GM18520 (cell line): Measurements from ENCODE around the gene LPAR2.
"Not testable (repeated sequence)": the region's sequence is repeated elsewhere in the genome, so short reads cannot be mapped to it uniquely, and the experiment has no call there.

Experiments
- ATAC-seq: cut with Tn5 transposase; IDR thresholded peaks from one replicate; pipeline ENCODE4 v1.9.1; 2021; ENCODE audit not compliant: unreplicated experiment

Gene LPAR2

GRCh38 chr19:19633711-19634515, 5.9 kb upstream of the LPAR2 start:
- ATAC-seq, result no peak

GRCh38 chr19:19632661-19633060, 4.6 kb upstream of the LPAR2 start:
- no peak for ATAC-seq

DNA sequence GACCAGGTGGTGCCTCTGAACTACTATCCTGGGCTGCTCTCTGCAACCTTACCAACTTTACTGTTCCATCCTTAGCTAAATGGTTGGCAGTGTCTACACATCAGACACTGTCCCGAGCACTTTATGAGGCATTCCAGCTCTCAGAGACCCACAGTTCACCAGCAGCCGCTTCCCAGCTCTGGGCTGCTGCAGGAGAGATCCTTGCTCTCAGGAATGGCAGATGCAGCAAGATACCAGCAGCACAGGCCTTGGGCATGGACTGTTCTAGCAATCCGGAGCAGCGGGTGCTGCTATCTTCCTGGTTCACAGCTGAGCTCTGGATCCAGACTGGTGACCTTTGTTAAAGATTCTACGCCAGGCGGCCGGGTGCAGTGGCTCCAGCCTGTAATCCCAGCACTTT, 3.3 kb upstream of the LPAR2 start:
- ATAC-seq, result no peak

DNA sequence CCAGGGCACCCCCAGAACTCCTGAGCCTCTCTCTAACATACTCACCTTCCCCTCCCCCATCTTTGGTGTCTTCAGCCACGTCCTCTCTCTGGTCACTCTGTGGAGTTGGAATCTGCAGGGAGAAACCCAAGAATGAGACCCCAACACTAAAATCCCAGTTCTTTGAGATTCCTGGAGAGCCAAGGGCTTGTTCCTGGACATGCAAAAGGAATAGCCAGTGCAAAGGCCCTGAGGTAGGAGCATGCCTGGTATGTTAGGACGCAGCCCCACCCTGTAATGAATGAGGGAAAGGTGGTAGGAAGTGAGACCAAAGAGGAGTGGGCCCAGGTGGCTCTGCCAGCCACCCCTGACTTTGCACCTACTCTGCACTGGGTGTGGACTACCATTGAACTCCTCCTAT, 2.4 kb upstream of the LPAR2 start:
- no peak for ATAC-seq

GRCh38 chr19:19630062-19630414, 2.0 kb upstream of the LPAR2 start:
- ATAC-seq, result no peak

DNA sequence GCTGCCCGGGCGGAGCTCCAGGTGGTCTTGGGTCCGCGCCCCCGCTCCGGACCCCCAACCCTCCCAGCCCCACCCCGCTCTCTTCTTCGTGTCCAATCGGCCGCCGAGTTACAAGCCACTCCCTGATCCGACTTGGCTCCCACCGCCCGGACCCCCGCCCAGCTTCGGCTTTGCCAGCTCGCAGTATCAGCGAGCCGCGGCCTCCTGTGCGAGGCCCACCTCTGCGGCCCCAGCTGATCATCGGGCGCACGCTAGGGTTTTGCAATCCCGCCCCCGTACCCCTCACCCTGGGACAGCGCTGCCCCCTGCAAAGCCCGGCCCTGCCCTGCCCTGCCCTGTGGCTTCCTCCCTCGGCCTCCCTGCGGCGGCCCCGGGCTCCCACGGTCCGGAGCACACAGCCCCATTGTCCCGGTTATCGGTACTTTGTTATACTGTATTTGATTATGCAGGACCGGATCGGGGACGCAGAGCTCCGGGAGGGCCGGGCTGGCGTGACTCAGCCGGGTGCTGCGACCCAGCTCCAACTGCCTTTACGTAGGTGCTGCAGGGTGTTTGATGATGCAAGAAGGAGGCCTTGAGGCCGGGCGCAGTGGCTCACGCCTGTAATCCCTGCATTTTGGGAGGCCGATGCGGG, 598 bp upstream of the LPAR2 start:
- ATAC-seq, result no peak

DNA sequence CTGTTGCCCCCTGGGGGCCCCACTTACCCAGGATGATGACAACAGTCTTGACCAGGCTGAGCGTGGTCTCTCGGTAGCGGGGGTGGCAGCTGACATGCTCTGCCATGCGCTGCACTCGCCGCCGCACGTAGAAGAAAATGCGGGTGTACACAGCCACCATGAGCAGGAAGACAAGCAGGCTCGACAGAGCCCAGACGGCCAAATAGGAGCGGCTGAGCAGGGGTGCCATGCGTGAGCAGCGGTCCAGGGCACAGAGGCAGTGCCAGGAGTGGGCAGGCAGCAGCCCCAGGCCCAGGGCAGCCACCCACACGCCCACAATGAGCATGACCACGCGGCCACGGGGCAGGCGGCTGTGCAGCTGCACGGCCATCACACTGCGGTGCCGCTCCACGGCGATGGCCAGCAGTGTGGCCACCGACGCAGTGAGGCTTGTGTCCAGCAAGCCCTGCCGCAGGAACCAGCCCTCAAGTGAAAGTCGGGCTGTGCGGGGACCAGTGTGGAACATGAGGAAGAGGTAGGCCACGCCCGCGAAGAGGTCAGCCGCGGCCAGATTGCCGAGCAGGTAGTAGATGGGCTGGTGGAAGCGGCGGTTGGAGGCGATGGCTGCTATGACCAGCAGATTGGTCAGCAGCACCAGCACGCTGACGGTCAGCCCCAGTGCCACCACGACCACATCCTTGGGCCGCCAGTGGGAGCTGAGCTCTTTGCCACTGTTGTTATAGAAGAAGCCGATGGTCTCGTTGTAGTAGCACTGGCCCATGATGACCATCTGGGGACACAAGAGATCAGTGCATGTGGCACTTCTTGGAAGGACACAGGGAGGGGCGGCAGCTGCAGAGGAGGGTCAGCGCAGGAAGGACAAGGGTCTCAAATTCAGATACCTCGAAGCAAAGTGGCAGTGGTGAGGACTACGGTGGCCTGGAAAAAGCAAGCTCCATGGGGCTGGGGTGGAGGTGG, 1.2 kb downstream of the LPAR2 start:
- ATAC-seq, result no peak

DNA sequence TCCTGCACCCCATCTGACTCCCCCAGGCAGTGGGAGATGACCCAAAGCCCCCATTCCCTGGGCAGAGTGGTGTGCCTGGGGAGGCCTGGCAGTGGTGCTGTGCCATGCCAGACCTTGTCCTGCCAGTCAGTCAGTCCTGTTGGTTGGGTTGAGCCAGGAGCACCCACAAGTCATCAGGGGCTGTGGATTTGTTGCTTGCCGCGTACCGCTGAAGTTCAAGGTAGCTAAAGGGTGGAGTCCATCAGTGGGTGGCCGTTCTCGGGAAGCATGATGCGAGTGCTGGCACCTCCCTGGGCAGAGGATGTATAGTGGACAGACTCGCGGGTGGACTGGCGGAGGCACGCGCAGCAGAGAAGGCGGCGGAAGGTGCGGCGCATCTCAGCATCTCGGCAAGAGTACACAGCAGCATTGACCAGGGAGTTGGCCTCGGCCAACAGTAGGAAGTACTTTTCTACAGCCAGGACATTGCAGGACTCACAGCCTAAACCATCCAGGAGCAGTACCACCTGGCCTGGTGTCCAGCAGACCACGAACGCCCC, 3.9 kb downstream of the LPAR2 start:
- ATAC-seq, result no peak

GRCh38 chr19:19623383-19623782, 4.6 kb downstream of the LPAR2 start:
- no peak for ATAC-seq

- ATAC-seq, result no peak
Observed at GRCh38 chr19:19619849-19620210, 8.2 kb downstream of the LPAR2 start.

GRCh38 chr19:19619181-19619848, 8.7 kb downstream of the LPAR2 start:
- ATAC-seq, result no peak

DNA sequence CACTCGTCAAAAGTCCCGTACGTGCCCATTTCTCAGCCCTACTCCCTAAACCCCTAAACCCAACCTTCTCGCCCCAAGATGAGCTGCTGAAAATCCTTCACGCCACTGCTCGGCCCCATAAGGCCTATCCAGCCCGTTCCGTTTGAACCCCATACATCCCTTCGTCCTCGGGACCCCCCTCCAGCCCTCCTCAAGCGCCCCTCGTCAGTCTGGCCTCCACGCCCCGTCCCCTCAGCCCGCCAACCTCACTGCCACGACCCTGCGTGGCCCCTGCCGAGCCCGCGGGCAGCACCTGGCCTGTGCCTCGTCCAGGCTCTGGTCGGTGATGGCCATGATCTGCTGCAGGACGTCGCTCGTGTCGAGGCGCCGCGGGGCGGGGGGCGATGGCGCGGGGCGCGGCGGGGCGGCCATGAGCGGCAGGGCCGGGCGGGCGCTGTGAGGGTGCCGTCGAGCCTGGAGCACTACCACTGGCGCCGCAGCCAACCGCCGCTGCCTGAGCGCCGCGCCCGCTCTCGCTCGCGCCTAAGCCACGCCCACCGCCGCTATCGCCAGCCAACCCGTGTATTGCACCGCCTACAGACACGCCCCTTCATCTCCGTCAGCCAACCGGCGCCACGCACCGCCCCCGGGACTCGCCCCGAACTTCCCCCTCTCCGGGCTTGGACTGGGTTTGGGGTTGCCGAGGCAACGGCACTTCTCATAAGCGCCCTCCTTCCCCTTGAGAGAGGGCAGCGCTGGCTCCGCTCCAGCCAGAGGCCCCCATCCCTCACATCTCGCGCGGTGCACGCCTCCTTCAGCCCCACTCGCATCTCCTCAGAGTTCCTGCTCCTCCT, 9.6 kb downstream of the LPAR2 start, which contains the start of gene PBX4:
TSS of gene PBX4 (minus strand) at position 469 of the 833 bp plus-strand sequence. CDS start at position 411, 58 bp downstream.
- peak; percentile 91 for ATAC-seq

GRCh38 chr19:19615086-19615485, 12.9 kb downstream of the LPAR2 start:
- ATAC-seq, result no peak

DNA sequence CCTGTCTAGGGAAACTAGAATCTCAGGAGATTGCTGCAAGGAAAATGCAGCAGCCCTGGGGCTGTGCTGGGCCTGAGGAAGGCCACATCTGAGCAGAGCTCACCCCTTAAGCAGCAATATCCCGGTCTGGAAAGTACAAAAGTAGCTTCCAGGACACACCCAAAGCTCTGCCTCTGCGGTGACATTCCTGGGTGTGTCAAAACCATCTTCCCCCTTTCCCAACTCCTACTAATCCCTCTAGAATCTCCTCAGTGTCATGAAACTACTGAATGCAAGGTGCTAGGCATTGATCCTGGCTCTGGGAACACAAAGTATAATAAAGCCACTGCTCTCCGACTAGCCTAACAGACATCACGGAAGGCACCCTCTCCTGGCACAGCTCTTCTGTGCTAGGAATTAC, 14.5 kb downstream of the LPAR2 start:
- no peak for ATAC-seq

- no peak for ATAC-seq
Observed at GRCh38 chr19:19610376-19611202, 17.4 kb downstream of the LPAR2 start.

DNA sequence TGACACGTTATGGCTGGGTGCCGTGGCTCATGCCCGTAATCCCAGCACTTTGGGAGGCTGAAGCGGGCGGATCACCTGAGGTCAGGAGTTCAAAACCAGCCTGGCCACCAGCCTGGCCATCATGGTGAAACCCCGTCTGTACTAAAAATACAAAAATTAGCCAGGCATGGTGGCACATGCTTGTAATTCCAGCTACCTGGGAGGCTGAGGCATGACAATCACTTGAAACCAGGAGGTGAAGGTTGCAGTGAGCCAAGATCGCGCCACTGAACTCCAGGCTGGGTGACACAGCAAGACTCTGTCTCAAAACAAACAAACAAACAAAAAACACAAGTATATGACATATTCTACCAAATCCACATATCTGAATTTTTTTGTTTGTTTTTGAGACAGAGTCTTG, 21.3 kb downstream of the LPAR2 start:
- not testable (repeated sequence) for ATAC-seq

DNA sequence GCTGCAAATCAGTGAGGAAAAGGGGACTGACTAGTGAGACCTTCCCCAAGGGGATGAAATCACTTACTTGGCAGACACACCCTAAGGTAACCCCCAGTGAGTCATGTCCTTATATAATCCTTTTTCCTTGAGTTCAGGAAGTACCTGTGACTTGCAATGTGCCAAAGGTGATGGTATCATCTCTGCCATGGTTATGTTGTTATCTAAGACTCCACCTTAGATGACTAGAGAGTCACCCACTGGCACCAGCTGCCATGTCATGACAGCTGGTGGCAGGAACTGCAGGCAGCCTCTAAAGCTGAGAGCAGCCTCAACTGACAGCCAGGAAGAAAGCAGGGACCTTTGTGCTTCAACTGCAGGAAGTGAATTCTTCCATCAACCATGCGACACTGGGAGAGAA, 22.0 kb downstream of the LPAR2 start:
- ATAC-seq, result no peak

- no peak for ATAC-seq
Observed at GRCh38 chr19:19602713-19603324, 25.2 kb downstream of the LPAR2 start.
